Cardiac muscle cell (in vitro differentiated cells and primary cell): ENCODE data around the gene MRM2. TPM values are rescaled to one million over a fixed set of nuclear protein-coding genes. Genes with fewer than 3 reads are reported as not detected.
"Not testable (repeated sequence)": the region's sequence is repeated elsewhere in the genome, so short reads cannot be mapped to it uniquely, and the experiment has no call there.

Experiments
- DNase-seq, 2 donors: peaks; one replicate each; pipeline versions ENCODE4 v3.0.0 to v3.0.0-alpha.2; 2010 to 2017; ENCODE audit warnings: low read depth in 1 of 2, low spot score in 1 of 2
- H3K27ac ChIP-seq: fragments of 200-600 bp; sonication (generic); 2 replicates; pipeline ENCODE4 v1.5.1; 2016
- H3K27me3 ChIP-seq: fragments of 200-600 bp; sonication (generic); 2 replicates; pipeline ENCODE4 v1.6.0; 2016; ENCODE audit warnings: control low read depth
- H3K36me3 ChIP-seq: fragments of 200-600 bp; sonication (generic); 2 replicates; pipeline ENCODE4 v1.5.1; 2016; ENCODE audit warnings: control low read depth
- H3K4me1 ChIP-seq: fragments of 200-600 bp; sonication (generic); 2 replicates; pipeline ENCODE4 v1.8.1; 2017; ENCODE audit warnings: low read depth, mild to moderate bottlenecking, mixed run types
- H3K4me3 ChIP-seq: fragments of 200-600 bp; sonication (generic); 2 replicates; pipeline ENCODE4 v1.5.1; 2016; ENCODE audit warnings: mild to moderate bottlenecking
- H3K9me3 ChIP-seq: fragments of 200-600 bp; sonication (generic); 2 replicates; pipeline ENCODE4 v1.5.1; 2017; ENCODE audit warnings: low read depth, mild to moderate bottlenecking, control low read depth
- polyA plus RNA-seq: library from polyadenylated mRNA; unstranded; fragments of >200 nt; fragmentation: Nextera tagmentation; extraction: Ambion mirVana; gene quantifications from 2 replicates; pipeline ENCODE4 v1.2.1, GENCODE V29; 2016
- total RNA-seq: library from RNA; depleted of rRNA; stranded (reverse); fragments of >200 nt; gene quantifications from 2 replicates; pipeline ENCODE4 v1.2.3, GENCODE V29; 2016
- TF ChIP-seq, protein P1 (sequence below): IDR thresholded peaks from 2 replicates; pipeline ENCODE4 v1.5.1; 2012; ENCODE audit warnings: low read depth, mild to moderate bottlenecking, low read length

MRM2 gene
- total and polyA plus RNA-seq, 2 experiments from 2014 or later, result 24.2 to 53.5 TPM

- TF ChIP-seq, protein P1, sequence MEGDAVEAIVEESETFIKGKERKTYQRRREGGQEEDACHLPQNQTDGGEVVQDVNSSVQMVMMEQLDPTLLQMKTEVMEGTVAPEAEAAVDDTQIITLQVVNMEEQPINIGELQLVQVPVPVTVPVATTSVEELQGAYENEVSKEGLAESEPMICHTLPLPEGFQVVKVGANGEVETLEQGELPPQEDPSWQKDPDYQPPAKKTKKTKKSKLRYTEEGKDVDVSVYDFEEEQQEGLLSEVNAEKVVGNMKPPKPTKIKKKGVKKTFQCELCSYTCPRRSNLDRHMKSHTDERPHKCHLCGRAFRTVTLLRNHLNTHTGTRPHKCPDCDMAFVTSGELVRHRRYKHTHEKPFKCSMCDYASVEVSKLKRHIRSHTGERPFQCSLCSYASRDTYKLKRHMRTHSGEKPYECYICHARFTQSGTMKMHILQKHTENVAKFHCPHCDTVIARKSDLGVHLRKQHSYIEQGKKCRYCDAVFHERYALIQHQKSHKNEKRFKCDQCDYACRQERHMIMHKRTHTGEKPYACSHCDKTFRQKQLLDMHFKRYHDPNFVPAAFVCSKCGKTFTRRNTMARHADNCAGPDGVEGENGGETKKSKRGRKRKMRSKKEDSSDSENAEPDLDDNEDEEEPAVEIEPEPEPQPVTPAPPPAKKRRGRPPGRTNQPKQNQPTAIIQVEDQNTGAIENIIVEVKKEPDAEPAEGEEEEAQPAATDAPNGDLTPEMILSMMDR, result no peak
- DNase-seq, result no peak
Measured at GRCh38 chr7:2272031-2272430, 30.0 kb upstream of the MRM2 start.

DNA sequence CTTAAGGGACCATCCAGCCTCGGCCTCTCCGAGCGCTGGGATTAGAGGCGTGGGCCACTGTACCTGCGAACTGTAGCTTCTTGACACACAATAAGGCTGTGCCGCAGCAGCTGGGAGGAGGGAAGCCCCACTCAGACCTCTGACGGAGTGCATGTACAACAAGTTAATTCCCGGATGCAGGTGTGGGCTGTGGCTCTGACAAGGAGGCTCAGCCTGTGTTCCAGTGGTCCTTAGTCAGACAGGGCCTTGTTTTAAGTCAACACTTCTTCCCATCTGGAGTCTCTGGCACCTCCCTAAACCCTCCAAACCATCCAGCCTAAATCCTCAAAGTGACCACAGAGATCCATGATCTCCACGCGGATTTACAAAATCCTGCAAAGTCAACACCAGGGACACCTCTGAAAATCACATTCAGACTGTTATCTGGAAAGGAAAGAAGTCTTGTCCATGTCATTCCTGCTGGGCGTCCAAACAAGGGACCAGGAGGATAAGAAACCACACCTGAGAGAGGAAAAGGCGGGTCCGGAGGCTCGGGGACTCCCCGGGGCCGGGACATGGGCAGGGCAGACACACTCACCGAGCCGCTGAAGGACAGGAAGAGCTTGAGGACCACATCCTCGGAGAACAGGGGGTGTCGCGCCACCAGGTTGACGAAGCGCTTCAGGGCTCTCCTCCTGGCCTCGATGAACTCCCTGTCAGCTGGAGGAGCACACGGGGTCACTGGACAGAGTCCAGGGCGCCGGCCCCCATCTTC, 29.4 kb upstream of the MRM2 start:
- TF ChIP-seq, protein P1, result no peak
- Histone ChIP-seq H3K27me3 (no peaks in the 10 kb centered on the region), H3K36me3 (no peaks in the 10 kb centered on the region), H3K27ac (no peak overlapping the region), H3K4me1 (no peaks in the 10 kb centered on the region), H3K9me3 (no peaks in the 10 kb centered on the region), H3K4me3 (no peak overlapping the region)
- no peak for DNase-seq

More at GRCh38 chr7:2272031-2272430, 30.0 kb upstream of the MRM2 start:
- Histone ChIP-seq H3K9me3 (no peaks in the 10 kb centered on the region), H3K27ac (no peak overlapping the region), H3K27me3 (no peaks in the 10 kb centered on the region), H3K36me3 (no peaks in the 10 kb centered on the region), H3K4me3 (no peak overlapping the region), H3K4me1 (no peaks in the 10 kb centered on the region)

DNA sequence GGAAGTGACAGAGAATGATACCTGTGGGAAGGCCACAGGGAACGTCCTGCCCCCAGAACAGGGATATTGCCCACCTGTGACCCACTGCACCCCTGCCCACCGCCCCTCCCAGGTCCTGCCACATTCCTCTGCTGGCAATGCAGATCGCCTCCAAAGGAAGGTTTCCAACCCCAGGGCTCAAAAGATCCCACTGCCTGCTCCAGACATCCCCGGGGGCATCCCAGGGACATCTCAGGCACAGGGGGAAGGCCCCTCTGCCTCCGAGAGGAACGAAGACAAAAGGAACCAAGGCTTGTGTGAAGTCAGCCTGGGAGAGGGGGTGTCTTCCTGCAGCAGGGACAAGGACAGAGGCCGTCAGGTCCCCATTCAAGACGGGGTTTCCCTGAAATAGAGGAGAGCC, 28.5 kb upstream of the MRM2 start:
- H3K4me3 ChIP-seq, result no peak overlapping the region
- no peaks in the 10 kb centered on the region for H3K36me3 ChIP-seq
- H3K27ac ChIP-seq, result no peak overlapping the region
- H3K9me3 ChIP-seq, result no peaks in the 10 kb centered on the region
- no peaks in the 10 kb centered on the region for H3K4me1 ChIP-seq
- no peaks in the 10 kb centered on the region for H3K27me3 ChIP-seq
- TF ChIP-seq, protein P1, result no peak
- DNase-seq, result no peak

DNA sequence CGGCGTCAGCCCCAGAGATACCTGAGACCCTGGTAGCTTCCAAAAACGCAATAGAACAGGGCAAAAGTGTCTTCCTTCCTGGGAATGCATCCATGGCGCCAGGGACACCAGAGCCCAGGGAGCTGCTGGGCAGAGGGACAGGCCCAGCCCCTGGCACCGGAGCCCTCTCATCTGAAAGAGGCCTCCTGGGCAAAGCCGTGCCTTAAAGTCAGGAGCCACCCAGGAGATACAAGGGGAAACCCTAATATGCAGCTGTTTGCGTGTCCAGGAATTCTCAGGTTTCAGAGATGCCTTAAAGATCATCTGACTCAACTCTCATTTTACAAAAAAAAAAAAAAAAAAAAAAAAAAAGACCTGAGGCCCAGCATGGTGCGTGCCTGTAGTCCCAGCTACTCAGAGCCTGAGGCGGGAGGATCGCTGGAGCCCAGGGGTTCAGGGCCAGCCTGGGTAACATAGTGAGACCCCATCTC, 28.0 kb upstream of the MRM2 start:
- DNase-seq, result no peak
- Histone ChIP-seq H3K4me3 (no peak overlapping the region), H3K36me3 (no peaks in the 10 kb centered on the region), H3K27me3 (no peaks in the 10 kb centered on the region), H3K27ac (no peak overlapping the region), H3K4me1 (no peaks in the 10 kb centered on the region), H3K9me3 (no peaks in the 10 kb centered on the region)
- TF ChIP-seq, protein P1, result no peak

GRCh38 chr7:2269089-2269990, 27.3 kb upstream of the MRM2 start:
- H3K27ac ChIP-seq, H3K9me3 ChIP-seq, H3K4me1 ChIP-seq, DNase-seq, H3K27me3 ChIP-seq, H3K36me3 ChIP-seq, H3K4me3 ChIP-seq: not testable (repeated sequence)

GRCh38 chr7:2266911-2267310, 24.9 kb upstream of the MRM2 start:
- Histone ChIP-seq H3K9me3 (no peaks in the 10 kb centered on the region), H3K4me3 (no peak overlapping the region), H3K27me3 (no peaks in the 10 kb centered on the region), H3K4me1 (no peaks in the 10 kb centered on the region), H3K27ac (no peak overlapping the region), H3K36me3 (no peaks in the 10 kb centered on the region)
- no peak for DNase-seq
- TF ChIP-seq, protein P1, result no peak
